GM18907 (cell line): ENCODE data around the gene ERC2.

Source experiments
- ATAC-seq: cut with Tn5 transposase; IDR thresholded peaks from one replicate; pipeline ENCODE4 v1.9.1; 2021; ENCODE audit warnings: mild to moderate bottlenecking, moderate library complexity; ENCODE audit not compliant: unreplicated experiment

Gene ERC2

DNA sequence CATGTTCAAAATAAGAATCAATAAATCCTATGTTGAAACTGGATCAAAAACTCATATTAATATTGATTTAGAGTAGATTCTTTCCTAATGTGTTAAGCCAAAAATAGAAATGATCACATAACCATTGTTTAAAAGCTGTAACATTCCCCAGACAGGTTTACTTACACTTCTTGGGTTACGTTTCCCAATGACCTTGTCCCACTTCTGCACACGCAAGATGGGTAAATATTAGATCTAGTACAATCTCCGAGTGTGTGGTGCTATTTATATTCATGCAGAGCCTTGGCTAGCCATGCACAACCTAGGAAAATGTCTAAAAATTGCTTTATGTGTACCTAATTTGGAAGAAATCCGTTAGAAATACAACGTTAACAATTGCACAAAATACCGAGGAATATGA is 39.6 kb downstream of the ERC2 start:
- ATAC-seq, result no peak

DNA sequence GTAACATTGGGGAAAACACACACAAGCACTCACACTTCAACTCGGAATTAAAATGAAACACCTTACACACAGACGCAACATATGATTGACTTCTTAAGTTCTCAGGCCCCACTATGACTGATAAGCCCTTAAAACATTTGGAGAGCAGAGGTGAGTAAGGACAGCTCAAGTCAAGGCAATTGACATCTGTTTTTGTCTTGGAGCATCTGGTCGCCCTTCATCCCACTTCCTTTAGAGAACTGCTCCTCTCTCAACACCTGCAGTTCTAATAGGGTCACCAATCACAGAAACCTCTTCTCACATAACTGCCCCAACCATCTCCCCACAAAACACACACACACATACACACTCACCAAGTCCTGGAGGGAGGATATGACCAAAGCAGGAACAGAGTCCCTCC is 43.4 kb downstream of the ERC2 start:
- no peak for ATAC-seq

- no peak for ATAC-seq
Measured at GRCh38 chr3:56424336-56424735, 43.9 kb downstream of the ERC2 start.

DNA sequence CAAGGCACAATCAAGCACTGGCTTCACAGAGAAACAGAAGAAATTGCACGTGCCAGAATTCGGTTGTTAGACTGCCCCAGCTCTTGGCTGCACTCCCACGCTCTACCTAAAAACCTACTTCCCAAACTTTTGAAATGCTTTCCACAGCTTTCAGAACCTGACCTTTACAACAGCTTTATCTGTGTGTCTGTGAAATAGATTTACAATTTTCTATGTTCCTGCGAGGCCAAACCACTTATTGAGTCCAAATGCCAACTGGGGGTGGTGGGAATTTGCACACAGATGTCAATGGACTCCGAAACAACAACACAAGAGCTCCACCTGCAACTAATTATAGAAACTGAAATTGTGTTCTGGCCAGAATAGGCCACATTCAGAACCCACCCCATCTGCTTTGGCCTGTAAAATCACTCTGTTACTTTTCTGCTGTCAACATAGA is 44.6 kb downstream of the ERC2 start:
- no peak for ATAC-seq

GRCh38 chr3:56422316-56422715 is 46.0 kb downstream of the ERC2 start:
- no peak for ATAC-seq

- ATAC-seq, result no peak
Measured at GRCh38 chr3:56421205-56421604, 47.1 kb downstream of the ERC2 start.

GRCh38 chr3:56415652-56416051 is 52.6 kb downstream of the ERC2 start:
- no peak for ATAC-seq

DNA sequence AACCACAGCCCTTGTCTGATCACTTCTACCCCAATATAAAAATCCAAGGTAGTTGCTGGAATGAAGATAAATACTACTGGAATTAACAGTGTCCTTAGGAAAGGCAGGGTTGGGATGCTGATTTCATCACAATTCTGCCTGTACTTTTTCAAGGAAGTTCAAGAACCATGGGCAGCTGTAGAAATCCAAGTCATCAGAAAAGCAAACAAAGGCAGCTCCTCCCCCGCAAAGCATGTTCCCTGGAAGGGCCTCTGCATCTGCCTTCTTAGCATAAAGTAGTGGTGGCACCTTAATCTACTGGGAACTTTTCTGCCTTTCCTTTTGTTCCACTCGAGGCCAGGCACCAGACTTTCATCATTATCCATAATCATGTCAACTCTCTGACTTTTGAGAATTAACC is 54.4 kb downstream of the ERC2 start:
- ATAC-seq, result no peak

DNA sequence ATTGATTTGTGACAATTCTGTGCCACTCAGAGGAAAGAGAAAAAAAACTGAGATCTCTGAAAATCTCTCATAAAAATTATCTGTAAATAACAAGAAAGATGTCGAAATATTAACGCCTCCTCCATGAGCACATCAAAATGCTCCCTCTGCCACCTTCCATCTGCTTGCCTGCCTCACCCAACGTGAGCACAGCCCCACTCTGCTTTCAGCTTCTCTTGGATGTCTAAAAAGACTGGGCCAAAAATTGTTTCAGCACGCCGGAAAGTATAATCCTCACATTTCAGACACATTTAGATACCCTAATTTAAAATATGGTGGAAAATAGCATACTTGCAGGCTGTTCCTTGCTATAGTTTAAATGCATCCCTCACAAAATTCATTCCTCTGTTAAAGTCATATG is 57.1 kb downstream of the ERC2 start:
- ATAC-seq, result no peak

DNA sequence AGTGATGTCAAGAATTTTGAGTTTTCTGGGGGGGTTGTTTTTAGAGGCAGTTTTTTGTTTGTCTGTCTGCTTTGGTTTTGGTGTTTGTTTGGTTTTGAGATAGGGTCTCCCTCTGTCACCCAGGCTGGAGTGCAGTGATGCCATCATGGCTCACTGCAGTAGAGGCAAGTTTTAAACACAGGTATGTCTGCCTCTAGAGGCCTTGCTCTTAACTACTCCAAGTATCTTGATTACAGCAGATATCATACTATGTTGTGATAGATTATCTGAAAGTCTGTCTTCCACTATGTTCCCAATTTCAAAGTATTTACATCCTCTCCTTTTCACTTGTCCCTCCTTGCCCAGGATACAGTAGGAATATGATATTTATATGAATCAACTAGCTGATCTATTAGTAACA is 57.7 kb downstream of the ERC2 start:
- ATAC-seq, result no peak

GRCh38 chr3:56409790-56410189 is 58.5 kb downstream of the ERC2 start:
- no peak for ATAC-seq

GRCh38 chr3:56408761-56409196 is 59.5 kb downstream of the ERC2 start:
- no peak for ATAC-seq

- no peak for ATAC-seq
Measured at GRCh38 chr3:56406826-56407515, 61.3 kb downstream of the ERC2 start.

DNA sequence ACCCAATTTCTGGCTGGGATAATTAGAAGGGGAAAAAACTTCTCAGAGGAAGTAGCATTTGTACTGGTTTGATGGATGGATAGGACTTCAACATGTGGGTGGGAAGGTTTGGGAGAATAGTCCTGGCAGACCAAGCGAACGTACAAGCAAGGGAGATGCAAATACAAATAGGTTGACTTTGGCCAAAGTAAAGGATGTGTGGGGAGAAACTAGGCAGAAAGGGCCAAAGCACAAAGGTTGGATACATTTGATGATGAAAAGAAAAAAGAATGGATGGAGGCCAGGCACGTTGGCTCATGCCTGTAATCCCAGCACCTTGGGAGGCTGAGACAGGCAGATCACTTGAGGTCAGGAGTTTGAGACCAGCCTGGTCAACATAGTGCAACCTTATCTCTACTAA is 63.4 kb downstream of the ERC2 start:
- ATAC-seq, result no peak

DNA sequence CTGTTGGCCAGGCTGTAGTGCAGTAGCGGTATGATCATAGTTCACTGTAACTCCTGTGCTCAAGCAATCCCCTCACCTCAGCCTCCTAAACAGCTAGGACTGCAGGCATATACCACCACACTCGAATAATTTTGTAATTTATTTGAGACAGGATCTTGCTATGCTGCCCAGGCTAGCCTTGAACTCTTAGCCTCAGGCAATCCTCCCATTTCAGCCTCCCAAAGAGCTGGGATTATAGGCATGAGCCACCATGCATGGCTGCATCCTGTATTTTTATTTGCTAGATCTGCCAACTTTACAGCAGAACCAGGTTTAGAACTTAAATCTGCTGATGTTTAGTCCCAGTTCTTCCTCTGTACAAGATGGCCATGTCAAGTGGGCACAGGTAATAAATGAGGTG is 69.6 kb downstream of the ERC2 start:
- no peak for ATAC-seq

DNA sequence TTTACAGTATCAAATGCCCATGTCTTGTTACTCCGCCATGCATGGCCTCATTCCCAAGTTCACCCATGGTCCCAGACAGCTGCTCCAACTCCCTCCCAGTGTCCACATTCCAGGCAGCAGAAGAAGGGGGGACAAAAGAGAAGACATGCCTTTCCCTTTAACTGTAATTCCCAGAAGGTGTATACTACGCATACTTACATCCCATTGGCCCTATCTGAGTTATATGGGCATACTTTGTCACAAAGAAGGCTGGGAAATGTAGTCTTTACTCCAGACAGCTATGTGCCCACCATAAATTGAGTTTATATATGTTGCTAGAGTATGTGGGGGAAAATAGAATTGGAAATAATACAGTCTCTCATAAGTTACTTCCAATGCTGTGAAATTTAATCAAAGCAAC is 70.5 kb downstream of the ERC2 start:
- no peak for ATAC-seq

- no peak for ATAC-seq
Measured at GRCh38 chr3:56389183-56389830, 79.0 kb downstream of the ERC2 start.

GRCh38 chr3:56383092-56383491 is 85.2 kb downstream of the ERC2 start:
- ATAC-seq, result no peak

DNA sequence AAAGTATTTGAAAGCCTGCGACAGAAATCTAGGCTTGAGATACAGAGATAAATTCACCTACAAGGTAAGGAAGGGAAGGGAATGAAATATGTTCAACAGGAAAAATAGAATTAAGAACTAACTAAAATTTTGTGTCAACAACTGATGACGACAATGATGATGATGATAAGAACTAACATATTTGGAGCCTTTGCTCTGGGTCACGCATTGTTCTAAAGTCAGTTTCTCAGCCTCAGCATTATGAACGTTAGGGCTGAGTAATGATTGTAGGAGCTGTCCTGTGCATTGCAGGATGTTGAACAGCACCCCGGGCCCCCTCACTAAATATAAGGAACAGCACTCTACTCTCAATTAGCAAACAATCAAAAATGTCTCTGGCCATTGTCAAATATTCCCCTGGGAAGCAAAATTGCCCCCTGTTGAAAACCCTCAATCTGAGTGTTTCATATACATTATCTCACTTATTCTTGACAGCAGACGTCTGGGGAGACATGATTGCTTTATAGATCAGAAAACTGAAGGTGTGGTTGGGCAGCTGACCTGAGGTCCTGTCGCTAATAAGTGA is 88.5 kb downstream of the ERC2 start:
- no peak for ATAC-seq

DNA sequence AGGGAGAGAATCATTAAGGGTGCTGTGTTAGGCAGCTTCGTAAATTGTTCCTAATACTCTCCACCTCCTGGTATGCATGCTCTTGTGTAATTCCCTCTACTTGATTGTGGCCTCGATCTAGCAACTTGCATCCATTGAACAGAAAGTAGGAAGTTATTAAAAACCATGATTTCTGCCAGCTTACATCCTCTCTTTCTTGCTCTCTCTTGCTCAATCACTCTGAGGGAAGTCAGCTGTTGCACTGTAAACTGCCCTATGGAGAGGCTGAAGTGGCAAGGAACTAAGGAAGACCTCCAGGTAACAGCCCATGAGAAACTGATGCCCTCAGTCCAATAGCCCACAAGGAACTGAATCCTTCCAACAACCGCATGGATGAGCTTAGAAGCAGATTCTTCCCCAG is 92.6 kb downstream of the ERC2 start:
- no peak for ATAC-seq

GRCh38 chr3:56373386-56373785 is 94.9 kb downstream of the ERC2 start:
- ATAC-seq, result no peak

DNA sequence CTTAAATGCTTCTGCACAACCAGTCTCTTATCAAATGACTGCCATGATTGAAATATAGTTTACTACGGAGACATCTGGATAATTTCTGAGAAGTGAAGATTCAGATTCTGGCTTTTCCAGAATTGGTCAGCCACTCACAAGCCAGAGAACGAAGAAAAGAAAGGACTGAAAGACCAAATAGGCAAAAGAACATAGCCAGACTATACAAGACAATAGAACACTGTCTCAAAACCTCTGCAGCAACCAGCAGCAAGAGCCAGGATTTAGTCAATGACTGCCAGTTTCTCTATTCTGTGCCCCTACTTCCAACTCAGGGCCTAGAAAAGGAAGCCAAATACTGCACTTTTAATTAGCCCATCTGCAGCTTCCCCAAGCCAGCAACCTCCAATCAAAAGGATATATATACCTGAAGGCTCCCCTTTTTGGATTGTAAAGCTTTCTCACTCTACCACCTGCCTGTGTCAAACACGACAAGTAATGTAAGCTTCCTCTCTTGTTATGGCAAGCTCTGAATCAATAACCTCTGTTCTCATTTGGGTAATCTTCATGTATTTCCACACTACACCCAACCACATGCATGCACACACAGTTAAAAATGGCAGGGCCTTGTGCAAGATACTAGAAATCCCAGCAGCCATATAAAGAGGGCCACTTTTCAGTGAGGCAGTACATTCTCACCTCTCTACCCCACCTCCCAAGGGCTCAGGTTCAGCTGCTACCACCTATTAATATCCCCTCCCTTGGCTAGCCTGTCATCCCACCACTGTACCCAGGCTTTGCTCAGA is 97.1 kb downstream of the ERC2 start:
- no peak for ATAC-seq
